K562 (cell line): ENCODE data around the gene FPGS. TPM values are rescaled to one million over a fixed set of nuclear protein-coding genes. Genes with fewer than 3 reads are reported as not detected.

Experiments used
- ARNT ChIP-seq, 2 experiments: fragments of 450-650 bp; IDR thresholded peaks; 2 replicates each; pipeline ENCODE4 v1.6.1; 2016; ENCODE audit warnings: mild to moderate bottlenecking in 1 of 2
- CC2D1A ChIP-seq: fragments of 450-650 bp; IDR thresholded peaks from 2 replicates; pipeline ENCODE4 v1.6.1; 2017; ENCODE audit warnings: mild to moderate bottlenecking
- CHD1 ChIP-seq: fragments of 200-600 bp; sonication (generic); IDR thresholded peaks from one replicate; pipeline ENCODE4 v1.6.1; 2012; ENCODE audit warnings: mild to moderate bottlenecking, moderate library complexity, low read length, inconsistent platforms
- CTBP1 ChIP-seq: fragments of 450-650 bp; IDR thresholded peaks from 2 replicates; pipeline ENCODE4 v1.6.1; 2016; ENCODE audit warnings: borderline replicate concordance
- E2F5 ChIP-seq: sonication (generic); formaldehyde crosslinking; IDR thresholded peaks from 2 replicates; pipeline ENCODE4 v1.8.0; 2022; ENCODE audit warnings: mild to moderate bottlenecking, missing genetic modification reagents
- EP400 ChIP-seq: fragments of 450-650 bp; IDR thresholded peaks from 2 replicates; pipeline ENCODE4 v1.6.1; 2017; ENCODE audit warnings: antibody characterized with exemption, mild to moderate bottlenecking, moderate library complexity
- FOXM1 ChIP-seq, 2 experiments: fragments of 450-650 bp in 1 of 2; sonication (generic) in 1 of 2; formaldehyde crosslinking in 1 of 2; IDR thresholded peaks; 2 replicates each; pipeline versions ENCODE4 v1.6.1 to v1.9.0; 2017 to 2022; ENCODE audit warnings: low read depth in 2 of 2, mild to moderate bottlenecking in 2 of 2, missing genetic modification reagents in 1 of 2, moderate library complexity in 1 of 2
- GABPB1 ChIP-seq: sonication (generic); formaldehyde crosslinking; IDR thresholded peaks from 2 replicates; pipeline ENCODE4 v1.8.0; 2022; ENCODE audit warnings: mild to moderate bottlenecking, missing genetic modification reagents
- GATA2 ChIP-seq: sonication (generic); formaldehyde crosslinking; IDR thresholded peaks from 2 replicates; pipeline ENCODE4 v1.4.0; 2020; ENCODE audit warnings: mild to moderate bottlenecking, missing genetic modification reagents
- JUND ChIP-seq, 2 experiments: IDR thresholded peaks; 2 replicates in 1 of 2; 3 replicates in 1 of 2; pipeline ENCODE4 v1.6.1; 2011; ENCODE audit warnings: borderline replicate concordance in 2 of 2, low read depth in 2 of 2, low read length in 2 of 2, improper control_type of control experiment in 1 of 2, missing biosample characterization in 1 of 2, missing genetic modification characterization in 1 of 2, missing genetic modification reagents in 1 of 2
- KAT7 ChIP-seq: sonication (generic); formaldehyde crosslinking; IDR thresholded peaks from 2 replicates; pipeline ENCODE4 v1.8.0; 2022; ENCODE audit warnings: missing genetic modification reagents, mild to moderate bottlenecking, borderline replicate concordance
- MBD1 ChIP-seq: fragments of 250-450 bp; sonication (Bioruptor Pico); IDR thresholded peaks from 2 replicates; pipeline ENCODE4 v1.8.0; 2022; ENCODE audit warnings: inconsistent platforms
- MCM7 ChIP-seq, 2 experiments: fragments of 450-650 bp; IDR thresholded peaks; 2 replicates each; pipeline ENCODE4 v1.6.1; 2016 to 2018
- MEF2A ChIP-seq: IDR thresholded peaks from 2 replicates; pipeline ENCODE4 v1.6.1; 2011; ENCODE audit warnings: low read depth, mild to moderate bottlenecking, low read length, moderate library complexity; ENCODE audit not compliant: control insufficient read depth
- NFRKB ChIP-seq: fragments of 450-650 bp; IDR thresholded peaks from 2 replicates; pipeline ENCODE4 v1.6.1; 2016; ENCODE audit warnings: low read depth
- POLR2A ChIP-seq: fragments of 450-650 bp; conservative IDR thresholded peaks from 2 replicates; pipeline ENCODE4 v1.6.1; 2016
- TCF7 ChIP-seq: sonication (generic); IDR thresholded peaks from 2 replicates; pipeline ENCODE4 v1.6.1; 2016; ENCODE audit warnings: antibody characterized with exemption, borderline replicate concordance
- TFE3 ChIP-seq: fragments of 450-650 bp; formaldehyde crosslinking; IDR thresholded peaks from 2 replicates; pipeline ENCODE4 v1.4.0; 2020; ENCODE audit warnings: mild to moderate bottlenecking, mixed read lengths
- TGIF2 ChIP-seq: sonication (generic); formaldehyde crosslinking; IDR thresholded peaks from 2 replicates; pipeline ENCODE4 v1.8.1; 2022; ENCODE audit warnings: mild to moderate bottlenecking, missing genetic modification reagents, moderate library complexity
- TRIM28 ChIP-seq: fragments of 450-650 bp; IDR thresholded peaks from 2 replicates; pipeline ENCODE4 v1.6.1; 2017
- ZBTB43 ChIP-seq: sonication (generic); formaldehyde crosslinking; IDR thresholded peaks from 2 replicates; pipeline ENCODE4 v1.8.0; 2023; ENCODE audit warnings: mild to moderate bottlenecking, missing genetic modification reagents
- ZNF124 ChIP-seq: sonication (generic); formaldehyde crosslinking; IDR thresholded peaks from 2 replicates; pipeline ENCODE4 v1.8.1; 2022; ENCODE audit warnings: missing genetic modification reagents
- polyA plus RNA-seq, 8 experiments: library from polyadenylated mRNA; depleted of rRNA in 4 of 8; stranded (reverse) in 5 of 8; unstranded in 3 of 8; fragments of >200 nt; fragmentation: Nextera tagmentation in 2 of 8; fragmentation: Illumina TruSeq in 1 of 8; extraction: Ambion mirVana in 2 of 8; extraction: Trizol in 1 of 8; gene quantifications; 2 replicates each; pipeline versions ENCODE4 v1.2.1 to v1.2.3, GENCODE V29; 2011 to 2014; ENCODE audit warnings: inconsistent platforms in 1 of 8, missing spikeins in 1 of 8
- total RNA-seq, 7 experiments: library from RNA; depleted of rRNA in 6 of 7; stranded (reverse); fragments of >200 nt in 6 of 7; fragmentation: Illumina TruSeq in 2 of 7; extraction: Trizol in 2 of 7; gene quantifications; 2 replicates each; pipeline versions ENCODE4 v1.2.1 to v1.2.3, GENCODE V29; 2011 to 2021; ENCODE audit warnings: low replicate concordance in 1 of 7

Gene FPGS
- total and polyA plus RNA-seq, 9 of the 15 experiments (the other 6 are each of a cell fraction or from before 2014, with no cell fraction given): 0.84 to 86.4 (median 59.2) TPM

- TF ChIP-seq ZBTB43 (no peak), NFRKB (no peak; the same call in none of the 2 replicates), TRIM28 (no peak), POLR2A (peak; percentile 89), GABPB1 (CRISPR knock-in tag) (peak; percentile 67), FOXM1 (IDR thresholded peaks at IDR 0.05; ENCODE audit: low read depth) (no peak), FOXM1 (CRISPR knock-in tag; IDR thresholded peaks at IDR 0.05; ENCODE audit: low read depth) (peak; percentile 44; the same call in 1 of the 2 replicates), ZNF124 (no peak), MCM7 (IDR thresholded peaks at IDR 0.05) (no peak), TFE3 (CRISPR knock-in tag) (no peak), ARNT (IDR thresholded peaks at IDR 0.05) (no peak), EP400 (peak; percentile 46), MBD1 (no peak), KAT7 (CRISPR knock-in tag) (no peak), TCF7 (peak; percentile 83; the same call in 1 of the 2 replicates), JUND (IDR thresholded peaks at IDR 0.05; ENCODE audit: borderline replicate concordance, low read depth, low read length) (peak; percentile 4; the same call in 1 of the 2 replicates), JUND (tag; IDR thresholded peaks at IDR 0.05; ENCODE audit: borderline replicate concordance, low read depth, low read length) (no peak; the same call in 2 of the 3 replicates), GATA2 (CRISPR knock-in tag) (no peak), CTBP1 (peak; percentile 77; the same call in 1 of the 2 replicates), CHD1 (no peak), E2F5 (CRISPR knock-in tag) (no peak), TGIF2 (CRISPR knock-in tag) (no peak), CC2D1A (no peak), MEF2A (no peak)
These were observed 25.8 kb downstream of the FPGS start (continued) for GRCh38 chr9:127828262-127829031.
